HepG2 (cell line): ENCODE data around the gene INSR. TPM values are rescaled to one million over a fixed set of nuclear protein-coding genes. Genes with fewer than 3 reads are reported as not detected.

Source experiments
- BRCA1 ChIP-seq: sonication (generic); formaldehyde crosslinking; IDR thresholded peaks from 2 replicates; pipeline ENCODE4 v1.4.0; 2020; ENCODE audit warnings: missing genetic modification reagents
- CBFB ChIP-seq: sonication (generic); formaldehyde crosslinking; IDR thresholded peaks from 2 replicates; pipeline ENCODE4 v1.4.0; 2020; ENCODE audit warnings: missing genetic modification reagents
- DBP ChIP-seq: sonication (generic); formaldehyde crosslinking; IDR thresholded peaks from 2 replicates; pipeline ENCODE4 v1.4.0; 2020; ENCODE audit warnings: missing genetic modification reagents; ENCODE audit errors: not compliant biosample characterization
- DNMT3B ChIP-seq: conservative IDR thresholded peaks from 2 replicates; pipeline ENCODE4 v1.6.1; 2016; ENCODE audit warnings: missing biosample characterization, control low read depth
- GRHL1 ChIP-seq: sonication (generic); formaldehyde crosslinking; conservative IDR thresholded peaks from 2 replicates; pipeline ENCODE4 v1.8.0; 2022; ENCODE audit warnings: missing genetic modification reagents
- JDP2 ChIP-seq: sonication (generic); formaldehyde crosslinking; IDR thresholded peaks from 2 replicates; pipeline ENCODE4 v1.8.1; 2022; ENCODE audit warnings: missing genetic modification reagents, borderline replicate concordance
- MYPOP ChIP-seq: sonication (generic); formaldehyde crosslinking; IDR thresholded peaks from 2 replicates; pipeline ENCODE4 v1.8.1; 2023; ENCODE audit warnings: mild to moderate bottlenecking, moderate library complexity, missing genetic modification reagents
- NCOR1 ChIP-seq: fragments of 200-600 bp; sonication (generic); IDR thresholded peaks from 2 replicates; pipeline ENCODE4 v1.7.0; 2017; ENCODE audit warnings: antibody characterized with exemption, low read length, borderline replicate concordance
- NFIB ChIP-seq: sonication (generic); formaldehyde crosslinking; IDR thresholded peaks from 2 replicates; pipeline ENCODE4 v1.9.0; 2021; ENCODE audit warnings: missing genetic modification reagents, mild to moderate bottlenecking, borderline replicate concordance
- REXO4 ChIP-seq: sonication (generic); formaldehyde crosslinking; IDR thresholded peaks from 2 replicates; pipeline ENCODE4 v1.8.0; 2022; ENCODE audit warnings: missing genetic modification reagents, mild to moderate bottlenecking, borderline replicate concordance
- ZBTB4 ChIP-seq: sonication (generic); formaldehyde crosslinking; IDR thresholded peaks from 2 replicates; pipeline ENCODE4 v1.4.0; 2020; ENCODE audit warnings: missing genetic modification reagents, mild to moderate bottlenecking, borderline replicate concordance
- ZNF234 ChIP-seq: sonication (generic); formaldehyde crosslinking; conservative IDR thresholded peaks from 2 replicates; pipeline ENCODE4 v1.5.1; 2020; ENCODE audit warnings: mild to moderate bottlenecking, missing genetic modification reagents
- ZNF251 ChIP-seq: sonication (generic); formaldehyde crosslinking; IDR thresholded peaks from 2 replicates; pipeline ENCODE4 v1.9.0; 2021; ENCODE audit warnings: mild to moderate bottlenecking, missing genetic modification reagents
- ZNF543 ChIP-seq: sonication (generic); formaldehyde crosslinking; IDR thresholded peaks from 2 replicates; pipeline ENCODE4 v1.4.0; 2020; ENCODE audit warnings: mild to moderate bottlenecking, missing genetic modification reagents
- ZNF574 ChIP-seq: sonication (generic); formaldehyde crosslinking; IDR thresholded peaks from 2 replicates; pipeline ENCODE4 v1.4.0; 2020; ENCODE audit warnings: missing genetic modification reagents
- ZNF605 ChIP-seq: sonication (generic); formaldehyde crosslinking; IDR thresholded peaks from 2 replicates; pipeline ENCODE4 v1.8.0; 2022; ENCODE audit warnings: mild to moderate bottlenecking, missing genetic modification reagents
- ZNF766 ChIP-seq: sonication (generic); formaldehyde crosslinking; IDR thresholded peaks from 2 replicates; pipeline ENCODE4 v1.5.0; 2020; ENCODE audit warnings: missing genetic modification reagents, borderline replicate concordance
- ZSCAN21 ChIP-seq: sonication (generic); formaldehyde crosslinking; IDR thresholded peaks from 2 replicates; pipeline ENCODE4 v1.8.0; 2022; ENCODE audit warnings: mild to moderate bottlenecking, missing genetic modification reagents, moderate library complexity, borderline replicate concordance
- ZSCAN30 ChIP-seq: sonication (generic); formaldehyde crosslinking; IDR thresholded peaks from 2 replicates; pipeline ENCODE4 v1.5.0; 2020; ENCODE audit warnings: mild to moderate bottlenecking, missing genetic modification reagents
- polyA plus RNA-seq, 8 experiments: library from polyadenylated mRNA; depleted of rRNA in 3 of 8; stranded (reverse) in 7 of 8; unstranded in 1 of 8; fragments of >200 nt; fragmentation: Illumina TruSeq in 4 of 8; extraction: Trizol in 4 of 8; gene quantifications; 2 replicates each; pipeline versions ENCODE4 v1.2.1 to v1.2.3, GENCODE V29; 2011 to 2016; ENCODE audit warnings: low read depth in 4 of 8, missing spikeins in 1 of 8, mixed read lengths in 1 of 8; ENCODE audit not compliant: insufficient read depth in 1 of 8
- total RNA-seq, 5 experiments: library from RNA; depleted of rRNA; stranded (reverse); fragments of >200 nt; fragmentation: Illumina TruSeq; extraction: Trizol; gene quantifications; 2 replicates each; pipeline ENCODE4 v1.2.3, GENCODE V29; 2016; ENCODE audit warnings: low read depth in 1 of 5

Gene INSR
- total and polyA plus RNA-seq, 2 of the 13 experiments (the other 11 are each of a cell fraction or from before 2014, with no cell fraction given): 24.2 to 29.8 TPM

GRCh38 chr19:7292950-7293761, 1.1 kb downstream of the INSR start (continued):
- TF ChIP-seq ZNF605 (0 out of 2 replicates have a peak, but pooled peaks have one; percentile 57), JDP2 (CRISPR knock-in tag) (no peak), DNMT3B (CRISPR knock-in tag) (no peak), CBFB (CRISPR knock-in tag) (no peak), ZNF574 (CRISPR knock-in tag) (peak; percentile 63), NCOR1 (peak; percentile 52; the same call in 1 of the 2 replicates), ZNF766 (0 out of 2 replicates have a peak, but pooled peaks have one; percentile 23), ZSCAN21 (CRISPR knock-in tag) (no peak; the same call in 1 of the 2 replicates), ZBTB4 (CRISPR knock-in tag) (no peak), ZNF251 (CRISPR knock-in tag) (no peak), ZSCAN30 (CRISPR knock-in tag) (no peak), GRHL1 (CRISPR knock-in tag) (no peak), REXO4 (CRISPR knock-in tag) (no peak), BRCA1 (CRISPR knock-in tag) (no peak), ZNF234 (CRISPR knock-in tag) (no peak), MYPOP (CRISPR knock-in tag) (no peak), NFIB (CRISPR knock-in tag) (no peak), ZNF543 (CRISPR knock-in tag) (peak; percentile 58; the same call in 1 of the 2 replicates), DBP (CRISPR knock-in tag) (no peak)
